ENCODE measurements around the gene MYO15A.

The MYO15A gene

DNA sequence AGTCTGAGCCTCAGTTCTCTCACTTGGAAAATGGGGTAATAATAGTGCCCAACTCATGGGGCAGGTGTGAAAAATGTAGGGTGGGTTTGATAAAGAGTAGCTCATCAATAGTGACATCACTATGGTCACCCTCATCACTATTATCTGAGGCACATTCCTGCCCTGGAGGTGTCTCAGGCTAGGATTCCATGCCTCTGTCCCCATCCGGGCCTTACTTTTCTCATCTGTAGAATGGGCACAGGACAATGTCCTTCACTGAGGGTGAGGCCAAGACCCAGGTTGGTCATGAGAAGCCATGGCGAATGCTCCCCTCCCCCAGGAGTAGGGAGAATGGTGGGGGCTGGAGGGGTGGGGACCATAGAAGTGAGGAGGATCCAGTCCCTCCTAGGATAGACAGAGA is 30.5 kb downstream of the MYO15A start:
- Histone ChIP-seq H3K27me3 (ENCODE audit: control insufficient read depth in 1 of 2, insufficient read depth in 2 of 2, low read length in 2 of 2) (peaks cover 0 to 17% of the 10 kb centered on the region in 2 donors), H3K4me1 (ENCODE audit: insufficient read depth, low read length) (no peaks in the 10 kb centered on the region), H3K9me3 (ENCODE audit: low read length) (no peaks in the 10 kb centered on the region), H3K27ac (ENCODE audit: low read depth, low read length) (no peak overlapping the region), H3K4me3 (ENCODE audit: low read depth in 1 of 2, low read length in 2 of 2) (no peak overlapping the region), H3K9ac (ENCODE audit: low read length) (no peak overlapping the region), H3K36me3 (ENCODE audit: insufficient read depth, low read length) (no peaks in the 10 kb centered on the region)

DNA sequence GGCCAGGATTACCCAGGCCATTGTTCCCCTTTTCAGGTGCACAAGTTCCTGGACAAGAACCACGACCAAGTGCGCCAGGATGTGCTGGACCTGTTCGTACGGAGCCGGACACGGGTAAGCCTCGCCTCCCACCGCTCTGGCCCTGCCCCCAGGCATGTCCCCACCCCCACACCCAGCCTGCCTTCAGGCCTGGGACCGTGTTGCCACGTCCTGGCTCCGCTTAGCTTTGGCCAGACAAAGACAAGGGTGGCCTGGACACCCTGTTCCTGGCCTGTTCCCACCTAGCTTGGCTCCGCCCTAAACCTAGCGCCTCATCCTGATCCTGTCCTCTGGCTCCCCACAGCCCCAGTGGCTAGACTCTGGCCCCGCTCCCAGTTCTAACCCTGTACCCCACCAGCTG is 30.9 kb downstream of the MYO15A start:
- H3K9me3 ChIP-seq (ENCODE audit: low read length) = no peaks in the 10 kb centered on the region
- H3K4me3 ChIP-seq (ENCODE audit: low read depth in 1 of 2, low read length in 2 of 2) = no peak overlapping the region
- no peak overlapping the region for H3K27ac ChIP-seq (ENCODE audit: low read depth, low read length)
- H3K36me3 ChIP-seq (ENCODE audit: insufficient read depth, low read length) = no peaks in the 10 kb centered on the region
- H3K4me1 ChIP-seq (ENCODE audit: insufficient read depth, low read length) = no peaks in the 10 kb centered on the region
- no peak overlapping the region for H3K9ac ChIP-seq (ENCODE audit: low read length)
- H3K27me3 ChIP-seq (ENCODE audit: control insufficient read depth in 1 of 2, insufficient read depth in 2 of 2, low read length in 2 of 2) = peaks cover 0 to 17% of the 10 kb centered on the region in 2 donors

DNA sequence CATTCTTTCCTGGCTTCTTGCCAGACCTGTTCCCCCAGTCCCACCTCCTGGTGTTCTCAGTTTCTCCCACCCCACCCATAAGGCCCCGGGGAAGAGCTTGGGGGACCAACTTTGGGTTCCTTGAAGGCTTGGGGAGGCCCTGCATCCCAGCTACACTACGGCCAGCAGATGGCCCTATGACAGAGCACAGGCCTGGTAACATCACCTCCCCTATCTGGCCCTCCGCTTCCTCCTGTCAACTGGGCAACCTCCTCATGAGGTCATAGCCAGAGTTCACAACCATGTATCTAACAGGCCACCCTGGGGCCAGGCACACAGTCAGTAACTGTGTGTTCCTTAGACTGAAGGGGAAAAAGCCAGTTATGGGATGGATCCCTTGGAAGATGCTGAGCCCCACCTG is 31.4 kb downstream of the MYO15A start:
- H3K9me3 ChIP-seq (ENCODE audit: low read length) = no peaks in the 10 kb centered on the region
- no peaks in the 10 kb centered on the region for H3K4me1 ChIP-seq (ENCODE audit: insufficient read depth, low read length)
- peaks cover 0 to 17% of the 10 kb centered on the region in 2 donors for H3K27me3 ChIP-seq (ENCODE audit: control insufficient read depth in 1 of 2, insufficient read depth in 2 of 2, low read length in 2 of 2)
- H3K36me3 ChIP-seq (ENCODE audit: insufficient read depth, low read length) = no peaks in the 10 kb centered on the region
- H3K4me3 ChIP-seq (ENCODE audit: low read depth in 1 of 2, low read length in 2 of 2) = no peak overlapping the region
- H3K27ac ChIP-seq (ENCODE audit: low read depth, low read length) = no peak overlapping the region
- H3K9ac ChIP-seq (ENCODE audit: low read length) = no peak overlapping the region

DNA sequence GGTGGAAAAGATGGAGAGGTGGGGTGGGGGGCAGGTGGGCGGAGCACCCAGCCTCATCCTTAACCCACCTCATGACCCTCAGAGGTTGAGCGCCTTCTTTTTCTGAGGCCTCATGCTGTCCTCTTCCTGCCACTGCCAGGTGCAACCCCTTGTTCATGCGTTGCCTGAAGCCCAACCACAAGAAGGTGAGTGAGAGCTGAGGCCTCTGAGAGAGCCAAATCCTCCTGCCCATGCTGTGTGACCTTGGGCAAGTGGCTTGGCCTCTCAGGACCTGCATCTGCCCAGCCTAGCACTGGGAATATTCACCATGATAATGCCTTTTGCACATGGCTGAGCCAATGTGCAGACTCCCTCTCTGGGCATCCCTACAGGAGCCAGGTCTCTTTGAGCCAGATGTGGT is 32.1 kb downstream of the MYO15A start:
- H3K4me3 ChIP-seq (ENCODE audit: low read depth in 1 of 2, low read length in 2 of 2) = no peak overlapping the region
- no peaks in the 10 kb centered on the region for H3K36me3 ChIP-seq (ENCODE audit: insufficient read depth, low read length)
- H3K27ac ChIP-seq (ENCODE audit: low read depth, low read length) = no peak overlapping the region
- peaks cover 0 to 17% of the 10 kb centered on the region in 2 donors for H3K27me3 ChIP-seq (ENCODE audit: control insufficient read depth in 1 of 2, insufficient read depth in 2 of 2, low read length in 2 of 2)
- H3K9ac ChIP-seq (ENCODE audit: low read length) = no peak overlapping the region
- H3K4me1 ChIP-seq (ENCODE audit: insufficient read depth, low read length) = no peaks in the 10 kb centered on the region
- no peaks in the 10 kb centered on the region for H3K9me3 ChIP-seq (ENCODE audit: low read length)

DNA sequence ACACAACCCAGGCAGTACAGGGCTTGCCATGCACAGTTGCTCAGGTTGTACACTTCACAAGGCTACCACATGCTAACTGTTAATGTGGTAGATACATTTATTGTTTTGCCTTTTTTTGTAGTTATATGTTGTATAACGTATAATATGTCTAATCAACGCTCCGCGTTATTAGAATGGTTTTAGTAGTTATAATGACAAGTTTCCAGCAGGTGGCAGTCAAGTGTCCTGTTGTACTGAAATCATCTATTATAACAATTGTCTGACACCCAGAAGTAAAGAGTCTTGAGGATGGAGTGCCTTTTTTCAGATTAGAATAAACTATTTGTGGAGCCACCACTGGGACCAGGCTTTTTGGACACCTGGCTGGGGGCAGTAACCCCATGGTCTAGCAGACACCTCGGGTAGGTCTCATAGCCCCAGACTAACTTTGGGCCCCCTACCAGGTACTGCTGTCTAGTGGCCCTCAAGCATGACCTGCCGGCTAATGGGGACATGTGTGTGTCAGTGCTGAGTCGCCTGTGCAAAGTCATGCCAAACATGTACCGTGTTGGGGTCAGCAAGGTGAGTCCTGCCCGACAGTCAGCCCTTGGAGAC is 32.8 kb downstream of the MYO15A start:
- H3K4me1 ChIP-seq (ENCODE audit: insufficient read depth, low read length) = no peaks in the 10 kb centered on the region
- H3K36me3 ChIP-seq (ENCODE audit: insufficient read depth, low read length) = no peaks in the 10 kb centered on the region
- no peaks in the 10 kb centered on the region for H3K9me3 ChIP-seq (ENCODE audit: low read length)
- H3K27me3 ChIP-seq (ENCODE audit: control insufficient read depth in 1 of 2, insufficient read depth in 2 of 2, low read length in 2 of 2) = peaks cover 0 to 17% of the 10 kb centered on the region in 2 donors
- H3K4me3 ChIP-seq (ENCODE audit: low read depth in 1 of 2, low read length in 2 of 2) = no peak overlapping the region
- H3K9ac ChIP-seq (ENCODE audit: low read length) = no peak overlapping the region
- no peak overlapping the region for H3K27ac ChIP-seq (ENCODE audit: low read depth, low read length)

DNA sequence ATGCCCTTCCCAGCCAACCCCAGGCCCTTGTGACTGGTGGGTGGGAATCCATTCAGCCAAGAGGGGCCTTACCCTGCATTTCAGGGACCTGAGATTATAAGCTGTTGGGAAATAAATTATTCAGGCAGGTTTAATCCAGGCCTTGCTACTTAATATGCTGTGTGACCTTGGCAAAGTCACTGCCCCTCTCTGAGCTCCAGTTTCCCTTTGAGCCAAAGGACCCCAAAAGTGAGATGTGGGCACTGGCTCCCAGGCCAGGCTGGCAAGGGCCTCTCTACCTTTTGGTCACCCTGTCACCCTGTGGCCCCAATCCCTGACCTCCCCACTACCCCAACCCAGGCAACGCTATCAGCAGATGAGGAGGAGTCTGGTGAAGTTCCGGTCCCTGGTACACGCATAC is 33.9 kb downstream of the MYO15A start:
- no peak overlapping the region for H3K9ac ChIP-seq (ENCODE audit: low read length)

DNA sequence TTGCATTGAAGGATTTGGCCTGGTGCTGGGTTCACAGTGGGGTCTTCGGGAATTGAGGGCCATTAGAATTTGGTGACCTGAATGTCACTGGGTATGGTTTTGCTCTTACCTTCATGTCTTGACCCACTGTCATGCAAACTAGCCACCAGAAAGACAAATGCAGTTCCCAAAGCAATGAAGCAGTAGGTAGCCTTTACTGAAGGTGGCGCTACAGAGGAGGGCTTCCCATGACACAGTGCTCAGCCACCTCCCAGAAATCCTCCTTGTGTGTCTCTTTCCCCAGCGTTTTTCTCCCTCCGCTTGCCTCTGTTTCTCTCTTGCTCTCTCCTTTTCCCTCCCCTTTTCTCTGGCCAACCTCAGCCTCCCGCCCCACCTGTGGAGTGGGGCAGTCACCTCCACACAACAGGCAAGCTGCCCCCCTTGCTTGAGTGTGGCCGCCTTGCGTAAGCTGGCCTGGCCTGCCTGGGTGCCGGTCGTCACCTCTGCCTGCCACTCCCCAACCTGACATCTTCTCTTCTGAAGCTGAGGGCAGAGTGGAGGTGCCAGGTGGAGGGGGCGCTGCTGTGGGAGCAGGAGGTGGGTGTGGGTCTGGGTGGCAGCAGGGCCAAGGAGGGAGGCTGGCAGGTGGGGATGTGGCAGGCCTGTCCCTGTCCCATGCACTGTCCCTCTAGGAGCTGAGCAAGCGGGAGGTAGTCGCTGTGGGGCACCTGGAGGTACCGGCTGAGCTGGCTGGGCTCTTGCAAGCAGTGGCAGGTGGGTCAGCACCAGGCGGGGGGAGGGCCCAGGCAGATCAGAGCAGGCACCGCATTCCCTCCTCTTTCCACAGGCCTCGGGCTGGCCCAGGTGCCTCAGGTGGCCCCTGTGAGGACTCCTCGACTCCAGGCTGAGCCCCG is 34.7 kb downstream of the MYO15A start:
- Histone ChIP-seq H3K9ac (ENCODE audit: low read length) (no peak overlapping the region), H3K4me1 (ENCODE audit: insufficient read depth, low read length) (no peaks in the 10 kb centered on the region), H3K27me3 (ENCODE audit: control insufficient read depth in 1 of 2, insufficient read depth in 2 of 2, low read length in 2 of 2) (peaks cover 0 to 17% of the 10 kb centered on the region in 2 donors), H3K9me3 (ENCODE audit: low read length) (no peaks in the 10 kb centered on the region), H3K27ac (ENCODE audit: low read depth, low read length) (no peak overlapping the region), H3K36me3 (ENCODE audit: insufficient read depth, low read length) (no peaks in the 10 kb centered on the region), H3K4me3 (ENCODE audit: low read depth in 1 of 2, low read length in 2 of 2) (no peak overlapping the region)

More for the DNA sequence above, 33.9 kb downstream of the MYO15A start:
- Histone ChIP-seq H3K27me3 (ENCODE audit: control insufficient read depth in 1 of 2, insufficient read depth in 2 of 2, low read length in 2 of 2) (peaks cover 0 to 17% of the 10 kb centered on the region in 2 donors), H3K9me3 (ENCODE audit: low read length) (no peaks in the 10 kb centered on the region), H3K36me3 (ENCODE audit: insufficient read depth, low read length) (no peaks in the 10 kb centered on the region), H3K27ac (ENCODE audit: low read depth, low read length) (no peak overlapping the region), H3K4me3 (ENCODE audit: low read depth in 1 of 2, low read length in 2 of 2) (no peak overlapping the region), H3K4me1 (ENCODE audit: insufficient read depth, low read length) (no peaks in the 10 kb centered on the region)

DNA sequence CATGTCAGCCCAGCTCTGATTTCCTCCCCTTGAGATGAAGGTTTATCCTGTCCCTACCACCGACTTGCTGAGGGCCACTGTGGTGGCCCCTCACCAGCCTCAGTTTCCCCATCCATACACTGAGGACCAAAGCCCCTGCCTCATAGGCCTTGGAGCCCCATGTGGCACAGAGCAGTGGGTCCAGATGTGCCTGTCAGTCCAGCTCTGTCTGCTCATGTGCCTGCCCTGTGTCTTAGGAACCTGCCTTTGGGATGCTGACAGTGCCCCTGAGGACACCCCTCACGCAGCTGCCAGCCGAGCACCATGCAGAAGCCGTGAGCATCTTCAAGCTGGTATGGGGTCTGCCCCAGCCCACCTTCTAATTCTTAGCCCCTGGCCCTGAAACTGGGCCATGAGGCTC is 35.7 kb downstream of the MYO15A start:
- Histone ChIP-seq H3K9ac (ENCODE audit: low read length) (no peak overlapping the region), H3K4me1 (ENCODE audit: insufficient read depth, low read length) (no peaks in the 10 kb centered on the region), H3K27me3 (ENCODE audit: control insufficient read depth in 1 of 2, insufficient read depth in 2 of 2, low read length in 2 of 2) (peaks cover 0 to 17% of the 10 kb centered on the region in 2 donors), H3K9me3 (ENCODE audit: low read length) (no peaks in the 10 kb centered on the region), H3K36me3 (ENCODE audit: insufficient read depth, low read length) (no peaks in the 10 kb centered on the region), H3K4me3 (ENCODE audit: low read depth in 1 of 2, low read length in 2 of 2) (no peak overlapping the region), H3K27ac (ENCODE audit: low read depth, low read length) (no peak overlapping the region)

DNA sequence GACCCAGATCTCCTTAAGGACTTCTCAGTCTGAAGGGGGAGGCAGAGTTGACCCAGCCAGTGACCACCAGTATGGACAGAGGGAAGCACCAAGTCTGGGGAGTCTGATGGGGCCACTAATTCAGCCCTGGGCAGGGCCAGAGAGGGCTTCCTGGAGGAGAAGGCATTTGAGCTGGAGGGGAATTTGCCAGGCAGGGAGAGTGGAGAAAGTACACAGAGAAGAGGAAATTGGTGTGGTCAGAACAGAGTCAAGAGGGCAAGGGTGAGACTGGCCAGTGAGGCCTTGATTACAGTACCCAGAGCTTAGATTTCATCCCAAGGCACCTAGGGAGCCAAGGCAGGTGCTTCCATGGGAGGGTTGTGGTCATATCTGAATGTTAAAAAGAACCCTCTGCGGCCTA is 36.3 kb downstream of the MYO15A start:
- Histone ChIP-seq H3K27ac (ENCODE audit: low read depth, low read length) (no peak overlapping the region), H3K9me3 (ENCODE audit: low read length) (no peaks in the 10 kb centered on the region), H3K4me1 (ENCODE audit: insufficient read depth, low read length) (no peaks in the 10 kb centered on the region), H3K36me3 (ENCODE audit: insufficient read depth, low read length) (no peaks in the 10 kb centered on the region), H3K9ac (ENCODE audit: low read length) (no peak overlapping the region), H3K4me3 (ENCODE audit: low read depth in 1 of 2, low read length in 2 of 2) (no peak overlapping the region), H3K27me3 (ENCODE audit: control insufficient read depth in 1 of 2, insufficient read depth in 2 of 2, low read length in 2 of 2) (peaks cover 0 to 17% of the 10 kb centered on the region in 2 donors)

DNA sequence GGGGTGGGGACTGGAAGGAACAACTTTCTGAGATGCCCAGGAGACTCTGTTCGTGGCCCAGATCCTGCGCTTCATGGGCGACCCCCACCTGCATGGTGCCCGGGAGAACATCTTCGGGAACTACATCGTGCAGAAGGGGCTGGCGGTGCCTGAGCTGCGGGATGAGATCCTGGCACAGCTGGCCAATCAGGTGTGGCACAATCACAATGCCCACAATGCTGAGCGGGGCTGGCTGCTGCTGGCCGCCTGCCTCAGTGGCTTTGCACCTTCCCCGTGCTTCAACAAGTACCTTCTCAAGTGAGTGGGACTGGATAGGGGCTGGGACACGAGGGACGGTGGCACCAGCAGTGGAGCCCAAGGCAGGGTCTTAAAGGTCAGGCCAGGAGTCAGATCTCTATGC is 37.3 kb downstream of the MYO15A start:
- Histone ChIP-seq H3K9ac (ENCODE audit: low read length) (no peak overlapping the region), H3K27me3 (ENCODE audit: control insufficient read depth in 1 of 2, insufficient read depth in 2 of 2, low read length in 2 of 2) (peaks cover 0 to 17% of the 10 kb centered on the region in 2 donors), H3K36me3 (ENCODE audit: insufficient read depth, low read length) (no peaks in the 10 kb centered on the region), H3K4me3 (ENCODE audit: low read depth in 1 of 2, low read length in 2 of 2) (no peak overlapping the region), H3K9me3 (ENCODE audit: low read length) (no peaks in the 10 kb centered on the region), H3K4me1 (ENCODE audit: insufficient read depth, low read length) (no peaks in the 10 kb centered on the region), H3K27ac (ENCODE audit: low read depth, low read length) (no peak overlapping the region)

DNA sequence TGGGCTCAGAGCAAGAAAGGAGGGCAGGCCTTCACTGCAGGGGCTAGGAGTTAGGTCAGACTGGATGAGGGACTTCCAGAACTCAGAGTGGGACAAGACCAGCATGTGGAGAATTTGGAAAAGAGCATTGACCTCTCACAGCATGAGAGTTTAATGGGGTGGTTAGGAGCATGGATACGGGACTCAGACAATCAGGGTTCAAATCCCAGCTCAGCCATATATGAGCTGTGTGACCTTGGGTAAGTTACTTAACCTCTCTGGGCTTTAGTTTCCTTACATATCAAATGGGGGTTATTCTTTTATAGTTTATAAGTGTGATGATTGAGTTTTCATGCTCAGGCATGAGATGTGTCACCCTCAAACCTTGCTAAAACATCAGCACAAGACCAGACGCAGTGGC is 37.7 kb downstream of the MYO15A start:
- no peak overlapping the region for H3K27ac ChIP-seq (ENCODE audit: low read depth, low read length)
- no peak overlapping the region for H3K9ac ChIP-seq (ENCODE audit: low read length)
- H3K4me3 ChIP-seq (ENCODE audit: low read depth in 1 of 2, low read length in 2 of 2) = no peak overlapping the region
- no peaks in the 10 kb centered on the region for H3K9me3 ChIP-seq (ENCODE audit: low read length)
- no peaks in the 10 kb centered on the region for H3K4me1 ChIP-seq (ENCODE audit: insufficient read depth, low read length)
- H3K27me3 ChIP-seq (ENCODE audit: control insufficient read depth in 1 of 2, insufficient read depth in 2 of 2, low read length in 2 of 2) = peaks cover 0 to 17% of the 10 kb centered on the region in 2 donors
- no peaks in the 10 kb centered on the region for H3K36me3 ChIP-seq (ENCODE audit: insufficient read depth, low read length)
